C4-2B (cell line): Measurements from ENCODE around the gene GALNT3.

Experiments used
- CTCF ChIP-seq: fragments of 450-650 bp; conservative IDR thresholded peaks from 2 replicates; pipeline ENCODE4 v1.5.1; 2017; ENCODE audit warnings: mild to moderate bottlenecking
- ZFX ChIP-seq: fragments of 450-650 bp; IDR thresholded peaks from 2 replicates; pipeline ENCODE4 v1.6.1; 2017

DNA sequence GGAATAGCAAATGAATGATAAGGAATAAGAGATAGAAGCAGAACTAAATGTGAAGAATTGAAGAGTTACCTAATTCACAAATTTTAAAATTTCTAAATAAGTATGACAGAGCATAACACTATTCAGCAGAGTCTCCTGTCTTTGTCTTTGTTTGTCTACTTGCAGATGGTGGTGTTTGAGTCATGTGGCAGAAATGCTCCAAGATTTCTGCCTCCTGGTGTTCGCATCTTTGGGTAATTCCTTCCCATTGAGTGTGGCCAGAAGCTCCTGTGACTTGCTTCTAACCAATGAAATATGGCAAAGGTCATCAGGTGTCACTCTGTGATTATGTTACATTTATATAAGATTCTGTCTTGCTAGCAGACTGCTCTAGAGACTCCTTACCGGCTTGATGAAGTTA, 45.6 kb upstream of the GALNT3 start:
- no peak for TF ChIP-seq CTCF
- no peak for TF ChIP-seq ZFX
